BLaER1 treated with 17β-estradiol and CSF1 and Interleukin-3, amounts not matched to agents 10 nM and 100 nM (cell line): ENCODE data around the gene KRTAP10-3.
A peak's percentile ranks its signal among the peaks of the same experiment; 100 is the strongest.
"Not testable (repeated sequence)": the region's sequence is repeated elsewhere in the genome, so short reads cannot be mapped to it uniquely, and the experiment has no call there.

Experiments used
- H3K27ac ChIP-seq, 11 experiments: shearing (Covaris generic); formaldehyde crosslinking; 2 replicates each; pipeline ENCODE4 v1.8.1; 2022
- H3K27me3 ChIP-seq, 11 experiments: shearing (Covaris generic); formaldehyde crosslinking; 2 replicates each; pipeline ENCODE4 v1.8.1; 2022
- H3K36me3 ChIP-seq, 11 experiments: shearing (Covaris generic); formaldehyde crosslinking; 2 replicates each; pipeline ENCODE4 v1.8.1; 2022
- H3K4me1 ChIP-seq, 10 experiments: shearing (Covaris generic); formaldehyde crosslinking; 2 replicates each; pipeline ENCODE4 v1.8.1; 2022
- H3K4me2 ChIP-seq, 11 experiments: shearing (Covaris generic); formaldehyde crosslinking; 2 replicates each; pipeline ENCODE4 v1.8.1; 2022
- H3K4me3 ChIP-seq, 10 experiments: shearing (Covaris generic); formaldehyde crosslinking; 2 replicates each; pipeline ENCODE4 v1.8.1; 2022
- H3K9ac ChIP-seq, 11 experiments: shearing (Covaris generic); formaldehyde crosslinking; 2 replicates each; pipeline ENCODE4 v1.8.1; 2022
- H3K9me3 ChIP-seq, 11 experiments: shearing (Covaris generic); formaldehyde crosslinking; replicated peaks in 1 of 11; 2 replicates each; pipeline ENCODE4 v1.8.1; 2022
- H4K20me1 ChIP-seq, 11 experiments: shearing (Covaris generic); formaldehyde crosslinking; 2 replicates each; pipeline ENCODE4 v1.8.1; 2022
- Cebpa-rat ChIP-seq, 11 experiments: shearing (Covaris generic); IDR thresholded peaks; 2 replicates each; pipeline ENCODE4 v1.8.1; 2022

The KRTAP10-3 gene

DNA sequence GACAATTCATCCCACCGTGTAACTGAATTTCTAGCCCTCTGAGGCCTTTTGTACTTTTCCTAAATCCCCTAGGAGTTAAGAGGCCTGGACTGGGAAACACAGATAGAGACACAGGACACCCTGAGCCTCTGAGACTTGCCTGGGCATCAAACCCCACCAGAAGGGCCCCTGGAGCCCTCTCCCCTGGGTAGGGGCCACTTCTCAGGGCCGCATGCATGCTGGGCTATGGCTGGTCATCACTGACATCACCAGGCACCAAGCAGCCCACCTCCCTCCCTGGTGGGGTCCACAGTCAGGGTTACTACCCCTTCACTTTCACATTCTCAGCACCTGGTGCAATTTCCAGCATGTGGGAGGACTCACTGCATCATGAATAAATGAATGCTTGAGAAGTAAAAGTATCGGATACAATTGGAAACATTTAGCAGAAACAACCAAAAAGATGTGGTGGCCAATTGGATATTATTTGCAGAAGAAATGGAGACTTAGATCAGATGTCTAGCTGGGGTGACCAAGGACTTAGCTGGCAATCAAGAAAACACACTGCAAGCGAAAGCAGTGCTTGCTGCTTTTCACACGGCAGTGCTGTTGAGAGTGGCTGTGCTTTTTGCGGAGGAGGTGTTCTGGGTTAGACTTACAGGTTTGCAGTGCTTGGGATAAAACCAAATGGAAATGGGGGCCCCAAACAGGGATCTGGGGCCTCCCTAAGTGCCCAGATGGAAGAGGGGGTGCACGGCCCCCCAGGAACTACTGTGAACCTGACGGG is 40.9 kb upstream of the KRTAP10-3 start:
- no peak for TF ChIP-seq Cebpa-rat (IDR thresholded peaks at IDR 0.05)
- no peaks in the 10 kb centered on the region for H3K36me3 ChIP-seq
- no peak overlapping the region for H3K9ac ChIP-seq

DNA sequence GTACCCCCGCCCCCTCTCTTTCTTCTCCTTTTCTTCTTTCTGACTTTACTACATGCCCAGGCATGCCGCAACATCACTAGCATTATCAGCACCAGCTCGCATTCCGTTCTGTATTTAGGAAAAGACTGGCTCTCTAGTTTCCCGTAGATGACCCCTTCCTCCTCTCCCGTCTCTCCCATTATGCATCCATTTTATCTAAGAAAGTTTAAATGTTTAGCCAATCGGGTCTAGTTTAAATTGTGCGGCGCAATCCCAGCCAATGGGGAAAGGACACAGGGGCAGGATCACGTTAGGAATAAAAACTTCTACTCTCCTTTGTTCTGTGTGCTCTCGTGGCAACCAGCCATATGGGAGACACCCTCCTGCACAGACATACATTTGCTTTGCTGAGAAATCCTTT is 39.5 kb upstream of the KRTAP10-3 start:
- Histone ChIP-seq H3K4me3 (no peak overlapping the region), H3K36me3 (no peaks in the 10 kb centered on the region), H3K4me1 (peaks cover 13 to 25% (median 23%) of the 10 kb centered on the region in 10 experiments), H3K27me3 (peaks cover 0 to 6% (median 0%) of the 10 kb centered on the region in 11 experiments; a peak in 4 of 22 replicates), H3K9ac (no peak overlapping the region), H4K20me1 (no peaks in the 10 kb centered on the region; a peak in 1 of 22 replicates), H3K27ac (peak overlapping the region in 1 of 11 experiments; percentile 10; a peak in 1 of 22 replicates), H3K9me3 (peaks cover 0 to 13% (median 0%) of the 10 kb centered on the region in 11 experiments; a peak in 3 of 22 replicates), H3K4me2 (no peak overlapping the region)
- TF ChIP-seq Cebpa-rat (IDR thresholded peaks at IDR 0.05) = no peak

More for the DNA sequence above, 40.9 kb upstream of the KRTAP10-3 start:
- Histone ChIP-seq H3K27ac (no peak overlapping the region), H3K4me1 (peaks cover 0 to 11% (median 9%) of the 10 kb centered on the region in 10 experiments; a peak in 18 of 20 replicates), H3K9me3 (peaks cover 6 to 24% (median 9%) of the 10 kb centered on the region in 11 experiments; a peak in 19 of 22 replicates), H3K27me3 (no peaks in the 10 kb centered on the region), H3K4me2 (no peak overlapping the region), H4K20me1 (no peaks in the 10 kb centered on the region; a peak in 1 of 22 replicates), H3K4me3 (no peak overlapping the region)

DNA sequence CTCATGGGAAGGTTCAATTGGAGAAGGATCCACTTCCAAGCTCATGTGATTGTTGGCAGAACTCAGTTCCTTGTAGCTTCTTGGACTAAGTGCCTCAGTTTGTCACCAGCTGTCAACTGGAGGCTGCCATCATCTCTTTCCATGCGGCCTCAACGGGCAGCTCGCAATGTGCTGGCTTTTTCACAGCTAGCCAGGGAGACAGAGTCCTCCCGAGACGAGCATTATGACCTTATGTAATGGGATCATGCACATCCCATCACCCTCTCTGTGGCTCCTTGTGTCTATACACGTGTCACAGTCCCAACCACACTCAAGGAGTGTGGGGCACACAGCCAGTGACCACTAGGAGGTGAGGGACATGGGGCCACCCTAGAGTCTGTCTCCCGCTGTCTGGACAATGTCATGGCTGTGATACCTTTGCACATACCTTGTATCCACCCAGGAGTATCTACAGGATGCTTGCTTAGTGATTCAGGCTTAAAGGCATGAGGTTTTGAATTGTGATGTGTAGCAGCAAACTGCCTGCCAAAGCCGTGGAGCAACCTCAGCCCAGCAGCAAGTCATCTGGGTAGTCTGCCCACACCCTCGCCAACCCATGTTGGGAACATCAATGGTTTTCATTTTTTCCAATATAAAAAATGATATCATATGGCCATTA is 37.6 kb upstream of the KRTAP10-3 start:
- no peaks in the 10 kb centered on the region; a peak in 1 of 22 replicates for H4K20me1 ChIP-seq
- peaks cover 0 to 13% (median 0%) of the 10 kb centered on the region in 11 experiments; a peak in 3 of 22 replicates for H3K9me3 ChIP-seq
- H3K4me1 ChIP-seq = peaks cover 21 to 38% (median 32%) of the 10 kb centered on the region in 10 experiments
- no peak overlapping the region for H3K4me3 ChIP-seq
- H3K36me3 ChIP-seq = no peaks in the 10 kb centered on the region
- no peak overlapping the region for H3K9ac ChIP-seq
- peaks cover 0 to 13% (median 0%) of the 10 kb centered on the region in 11 experiments; a peak in 4 of 22 replicates for H3K27me3 ChIP-seq
- TF ChIP-seq Cebpa-rat (IDR thresholded peaks at IDR 0.05) = no peak
- H3K4me2 ChIP-seq = no peak overlapping the region
- no peak overlapping the region for H3K27ac ChIP-seq

DNA sequence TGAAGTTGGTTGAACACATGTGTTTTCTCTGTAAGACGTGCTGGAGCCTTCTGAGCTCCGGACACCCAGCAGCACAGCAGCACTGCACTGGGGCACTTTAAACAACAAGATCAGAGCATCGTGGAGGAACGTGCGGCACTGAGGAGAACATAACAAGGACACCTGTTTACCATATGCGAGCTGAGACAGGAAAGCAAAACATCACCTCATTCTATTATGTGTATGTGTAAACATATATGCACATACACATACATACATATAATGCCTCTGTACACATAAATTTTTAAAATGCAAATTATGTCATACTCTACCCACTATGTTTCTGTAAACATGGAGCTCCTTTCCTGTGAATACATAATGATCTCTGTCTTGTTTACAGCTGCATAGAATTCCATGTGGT is 36.9 kb upstream of the KRTAP10-3 start:
- no peak for TF ChIP-seq Cebpa-rat (IDR thresholded peaks at IDR 0.05)
- H3K9ac ChIP-seq = no peak overlapping the region
- H3K4me2 ChIP-seq = peak overlapping the region in 5 of 11 experiments; percentile 79 to 92 (median 87); a peak in 6 of 22 replicates
- H4K20me1 ChIP-seq = no peaks in the 10 kb centered on the region; a peak in 1 of 22 replicates
- no peak overlapping the region; a peak in 1 of 22 replicates for H3K27ac ChIP-seq
- H3K27me3 ChIP-seq = peaks cover 0 to 13% (median 0%) of the 10 kb centered on the region in 11 experiments; a peak in 4 of 22 replicates
- H3K4me1 ChIP-seq = peaks cover 21 to 38% (median 32%) of the 10 kb centered on the region in 10 experiments
- H3K9me3 ChIP-seq = peaks cover 0 to 13% (median 0%) of the 10 kb centered on the region in 11 experiments; a peak in 3 of 22 replicates
- no peaks in the 10 kb centered on the region for H3K36me3 ChIP-seq
- no peak overlapping the region for H3K4me3 ChIP-seq

DNA sequence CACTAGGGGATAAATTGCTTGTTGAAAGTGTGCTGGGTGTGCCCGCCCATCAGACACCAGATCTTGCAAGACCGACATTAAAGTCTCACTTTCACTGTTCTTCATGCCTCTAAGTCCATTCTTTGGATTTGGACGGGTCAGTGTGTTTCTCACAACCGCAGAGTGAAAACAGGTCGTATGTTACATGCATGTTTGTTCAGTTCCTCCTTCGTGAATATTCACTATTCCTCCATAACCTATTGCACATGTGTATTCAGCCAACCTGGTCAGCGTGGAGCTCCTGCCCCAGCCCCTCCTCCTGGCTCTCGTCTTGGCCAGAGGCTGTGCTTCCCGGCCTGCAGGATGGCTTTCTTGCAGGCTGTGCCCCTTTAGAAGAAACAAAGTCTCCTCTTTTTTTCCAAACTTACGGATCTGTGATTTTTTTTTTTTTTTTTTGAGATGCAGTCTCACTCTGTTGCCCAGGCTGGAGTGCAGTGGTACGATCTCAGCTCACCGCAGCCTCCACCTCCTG is 35.9 kb upstream of the KRTAP10-3 start:
- H3K9ac ChIP-seq = peak overlapping the region in 6 of 11 experiments; percentile 30 to 68 (median 56); a peak in 5 of 22 replicates
- H4K20me1 ChIP-seq = no peaks in the 10 kb centered on the region; a peak in 1 of 22 replicates
- peak overlapping the region in 8 of 11 experiments; percentile 12 to 79 (median 56); a peak in 11 of 22 replicates for H3K27ac ChIP-seq
- peaks cover 21 to 38% (median 32%) of the 10 kb centered on the region in 10 experiments for H3K4me1 ChIP-seq
- no peak for TF ChIP-seq Cebpa-rat (IDR thresholded peaks at IDR 0.05)
- H3K9me3 ChIP-seq = peaks cover 0 to 13% (median 0%) of the 10 kb centered on the region in 11 experiments; a peak in 3 of 22 replicates
- peaks cover 0 to 13% (median 0%) of the 10 kb centered on the region in 11 experiments; a peak in 4 of 22 replicates for H3K27me3 ChIP-seq
- no peaks in the 10 kb centered on the region for H3K36me3 ChIP-seq
- H3K4me3 ChIP-seq = no peak overlapping the region
- peak overlapping the region; percentile 61 to 95 (median 87); a peak in 21 of 22 replicates for H3K4me2 ChIP-seq

DNA sequence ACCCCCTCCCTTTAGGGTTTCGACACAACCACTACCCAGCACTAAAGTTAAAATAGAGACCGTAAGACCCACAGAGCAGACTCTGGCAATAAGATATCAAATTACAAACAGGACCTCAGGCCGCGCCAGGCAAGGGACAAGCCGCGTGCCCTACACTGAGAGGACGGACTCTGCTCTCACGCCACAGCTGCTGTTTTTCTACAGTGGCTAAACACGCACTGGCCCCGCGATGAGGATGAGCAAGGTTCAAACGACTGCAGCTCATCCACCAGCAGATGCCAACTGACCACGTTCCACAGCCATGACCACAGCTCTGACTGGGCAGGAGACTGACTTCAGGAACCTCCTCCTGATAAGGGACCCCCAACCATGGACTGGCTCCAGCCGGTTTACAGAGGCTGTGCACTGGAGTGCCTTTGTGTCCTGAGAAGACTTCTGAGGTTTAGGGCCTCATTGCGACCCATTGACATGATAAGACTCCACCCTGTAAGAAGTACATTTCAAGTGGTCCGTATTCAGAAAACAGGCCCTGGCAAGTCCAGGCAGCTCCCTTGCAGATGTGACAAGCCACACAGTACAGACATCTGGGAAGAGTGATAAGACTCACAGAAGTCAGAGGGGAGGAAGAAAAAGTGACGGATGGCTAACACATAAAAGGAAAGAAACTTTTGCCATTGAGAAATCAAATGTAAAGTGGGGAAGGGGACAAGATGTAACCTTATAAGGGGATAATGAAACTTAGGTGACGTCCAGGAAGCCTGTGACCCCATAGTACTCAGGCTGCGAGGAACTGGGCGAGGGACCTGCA is 35.2 kb upstream of the KRTAP10-3 start:
- peaks cover 0 to 13% (median 0%) of the 10 kb centered on the region in 11 experiments; a peak in 4 of 22 replicates for H3K27me3 ChIP-seq
- TF ChIP-seq Cebpa-rat (IDR thresholded peaks at IDR 0.05) = peak in 1 of 11 experiments; percentile 49; a peak in 1 of 22 replicates
- H3K4me3 ChIP-seq = peak overlapping the region in 3 of 10 experiments; percentile 12 to 28 (median 22); a peak in 2 of 20 replicates
- H3K4me1 ChIP-seq = peaks cover 21 to 38% (median 32%) of the 10 kb centered on the region in 10 experiments
- peak overlapping the region in 9 of 11 experiments; percentile 11 to 79 (median 55); a peak in 15 of 22 replicates for H3K27ac ChIP-seq
- no peaks in the 10 kb centered on the region for H3K36me3 ChIP-seq
- H3K9ac ChIP-seq = peak overlapping the region in 9 of 11 experiments; percentile 30 to 68 (median 40); a peak in 15 of 22 replicates
- H3K4me2 ChIP-seq = peak overlapping the region; percentile 61 to 95 (median 87)
- peaks cover 0 to 10% (median 0%) of the 10 kb centered on the region in 11 experiments; a peak in 3 of 22 replicates for H3K9me3 ChIP-seq
- no peaks in the 10 kb centered on the region; a peak in 1 of 22 replicates for H4K20me1 ChIP-seq

DNA sequence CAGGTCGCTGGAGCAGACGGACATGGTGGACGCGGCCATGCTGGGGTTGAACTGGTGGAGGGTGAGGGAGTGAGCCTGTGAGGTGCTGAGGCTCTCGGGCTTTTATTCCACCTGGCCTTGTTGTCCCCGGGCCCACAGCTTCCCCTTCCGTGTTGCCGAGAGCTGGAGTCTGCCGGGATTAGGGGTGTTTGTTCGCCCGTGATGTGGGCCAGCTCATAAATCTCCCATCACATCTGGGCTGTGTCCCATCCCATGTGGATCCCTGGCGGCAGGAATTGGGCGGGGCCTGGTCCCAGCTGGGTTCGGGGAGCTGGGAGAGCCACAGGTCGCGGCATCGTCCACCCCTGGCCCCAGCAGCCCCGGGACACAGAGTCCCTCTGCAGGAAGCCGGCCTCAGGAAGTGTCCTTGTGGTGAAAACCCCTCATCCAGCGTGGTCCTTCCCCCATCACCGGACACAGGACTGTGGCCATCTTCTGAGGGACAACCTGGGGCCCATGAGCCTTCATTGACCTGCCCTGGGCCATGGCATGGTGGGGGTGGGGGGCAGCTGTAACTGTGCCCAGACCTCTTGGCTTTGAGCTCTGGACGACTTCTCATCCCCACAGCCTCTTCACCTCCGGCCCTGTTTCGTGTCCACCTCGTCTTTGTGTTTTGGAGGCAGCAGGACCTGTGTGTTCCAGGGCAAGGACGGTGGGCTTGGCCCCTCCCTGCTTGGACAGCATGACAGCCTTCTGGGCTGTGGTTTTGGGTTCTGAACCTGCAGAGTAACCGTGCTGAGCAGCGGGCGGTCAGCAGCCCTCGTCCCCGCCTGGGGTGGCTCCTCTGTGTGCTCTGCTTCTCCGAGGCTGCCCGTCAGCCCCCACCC is 34.1 kb upstream of the KRTAP10-3 start, which contains the start of gene KRTAP10-6:
Gene KRTAP10-6 (minus strand): TSS at position 60 of the 866 bp plus-strand sequence. CDS start 21 bp downstream, at position 39.
- peaks cover 0 to 13% (median 0%) of the 10 kb centered on the region in 11 experiments; a peak in 4 of 22 replicates for H3K27me3 ChIP-seq
- peak within 1 kb of the TSS; percentile 61 to 95 (median 87) for H3K4me2 ChIP-seq
- no peak for TF ChIP-seq Cebpa-rat (IDR thresholded peaks at IDR 0.05)
- peak within 1 kb of the TSS in 8 of 11 experiments; percentile 30 to 68 (median 45); a peak in 14 of 22 replicates for H3K9ac ChIP-seq
- H3K36me3 ChIP-seq = no peaks in the 10 kb centered on the region
- no peaks in the 10 kb centered on the region; a peak in 1 of 22 replicates for H4K20me1 ChIP-seq
- peak within 1 kb of the TSS in 3 of 10 experiments; percentile 12 to 28 (median 22); a peak in 2 of 20 replicates for H3K4me3 ChIP-seq
- no peaks in the 10 kb centered on the region for H3K9me3 ChIP-seq
- H3K4me1 ChIP-seq = peaks cover 21 to 38% (median 32%) of the 10 kb centered on the region in 10 experiments
- H3K27ac ChIP-seq = peak within 1 kb of the TSS in 9 of 11 experiments; percentile 11 to 79 (median 55); a peak in 14 of 22 replicates

DNA sequence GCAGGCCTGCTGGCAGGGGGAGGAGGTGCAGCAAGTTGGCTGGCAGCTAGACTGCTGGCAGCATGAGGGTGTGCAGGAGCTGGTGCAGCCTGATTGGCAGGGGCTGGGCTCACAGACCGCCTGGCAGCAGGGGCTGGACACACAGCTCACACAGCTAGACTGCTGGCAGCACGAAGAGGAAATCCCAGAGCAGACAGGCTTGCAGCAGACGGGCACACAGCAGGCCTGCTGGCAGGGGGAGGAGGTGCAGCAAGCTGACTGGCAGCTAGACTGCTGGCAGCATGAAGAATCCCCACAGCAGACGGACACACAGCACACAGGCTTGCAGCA is 33.2 kb upstream of the KRTAP10-3 start:
- H3K27me3 ChIP-seq = peaks cover 0 to 13% (median 0%) of the 10 kb centered on the region in 11 experiments; a peak in 4 of 22 replicates
- not testable (repeated sequence) for H3K4me3 ChIP-seq, H3K36me3 ChIP-seq, H3K4me2 ChIP-seq, H3K9me3 ChIP-seq, H3K27ac ChIP-seq, H3K9ac ChIP-seq, H4K20me1 ChIP-seq
- peaks cover 21 to 38% (median 32%) of the 10 kb centered on the region in 10 experiments for H3K4me1 ChIP-seq

DNA sequence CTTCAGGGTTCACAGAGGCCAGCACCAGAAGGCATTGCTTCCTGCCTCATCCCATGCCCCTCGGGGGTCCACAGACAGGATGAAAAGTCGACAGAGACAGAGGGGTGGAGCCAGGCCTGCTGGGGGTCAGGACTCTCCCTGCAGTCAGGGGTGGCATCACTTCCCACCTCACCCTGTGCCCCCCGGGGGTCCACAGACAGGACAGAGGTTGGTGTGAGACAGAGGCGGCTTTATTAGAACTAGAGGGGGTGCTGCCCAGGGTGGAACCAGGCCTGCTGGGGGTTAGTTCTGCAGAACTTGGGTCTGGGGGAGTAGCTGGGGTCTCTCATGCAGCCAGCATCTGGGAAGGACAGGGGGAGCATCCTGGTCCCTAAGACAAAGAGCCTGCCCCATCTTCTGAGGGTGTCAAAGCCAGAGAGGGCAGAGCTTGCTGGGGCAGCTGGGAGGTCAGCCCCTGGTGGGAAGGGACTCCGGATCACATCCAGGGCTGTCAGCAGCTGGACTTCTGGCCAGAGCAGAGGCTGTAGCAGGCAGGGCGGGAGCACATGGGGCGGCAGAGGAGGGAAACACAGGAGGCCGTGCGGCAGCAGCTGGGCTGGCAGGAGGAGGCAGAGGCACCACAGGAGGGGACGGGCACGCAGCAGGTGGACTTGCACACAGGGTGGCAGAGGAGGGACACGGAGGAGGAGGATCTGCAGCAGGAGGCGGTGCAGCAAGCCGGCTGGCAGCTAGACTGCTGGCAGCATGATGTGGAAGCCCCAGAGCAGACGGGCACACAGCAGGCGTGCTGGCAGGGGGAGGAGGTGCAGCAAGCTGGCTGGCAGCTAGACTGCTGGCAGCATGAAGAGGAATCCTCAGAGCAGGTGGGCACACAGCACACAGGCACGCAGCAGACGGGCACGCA is 32.6 kb upstream of the KRTAP10-3 start:
- Histone ChIP-seq H3K4me1 (peaks cover 21 to 38% (median 32%) of the 10 kb centered on the region in 10 experiments), H3K27me3 (peaks cover 0 to 13% (median 0%) of the 10 kb centered on the region in 11 experiments; a peak in 4 of 22 replicates)
- H4K20me1 ChIP-seq, H3K36me3 ChIP-seq, H3K4me2 ChIP-seq, H3K27ac ChIP-seq, H3K9ac ChIP-seq, H3K9me3 ChIP-seq, H3K4me3 ChIP-seq: not testable (repeated sequence)
